ENCODE measurements around the gene DNAH2. TPM values are rescaled to one million over a fixed set of nuclear protein-coding genes. Genes with fewer than 3 reads are reported as not detected.

The DNAH2 gene
- total and polyA plus RNA-seq, 8 donors = under 0.01 to 8.0 (median 0.24) TPM; not detected in 2

DNA sequence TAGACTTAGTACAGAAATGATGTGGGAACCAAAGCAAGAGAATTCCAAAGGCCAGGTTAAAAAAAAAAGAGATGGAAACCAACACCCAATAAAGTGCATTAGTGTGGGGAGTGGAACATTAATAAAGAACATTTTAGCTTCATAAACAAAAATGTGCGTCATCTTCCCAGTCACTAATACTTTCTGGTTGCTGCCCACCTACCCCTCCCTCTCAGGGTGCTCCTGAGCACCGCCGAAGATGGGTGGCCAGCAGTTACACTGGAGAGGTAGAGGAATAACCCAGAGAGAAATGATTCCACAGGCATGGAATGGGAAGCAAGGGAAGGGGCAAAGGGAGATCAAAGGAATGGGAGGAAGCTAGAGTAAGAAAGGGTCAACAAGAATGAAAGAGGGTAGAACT is 165.1 kb downstream of the DNAH2 start:
- 64 to 81% (median 76%) methylated on average over 3 of the region's 3 CpGs for WGBS, 5 donors
- Histone ChIP-seq H3K9me3 (no peaks in the 10 kb centered on the region), H3K4me3 (no peak overlapping the region), H3K27ac (peak overlapping the region in 4 of 5 donors; percentile 95 to 98 (median 98)), H3K27me3 (no peaks in the 10 kb centered on the region), H3K36me3 (peaks cover 4 to 41% (median 26%) of the 10 kb centered on the region in 4 donors), H3K4me1 (peaks cover 8 to 66% (median 49%) of the 10 kb centered on the region in 4 donors)
- intact Hi-C loops (cut with DNase I; ENCODE audit: low total_unique reads) = no loop called here
- TF ChIP-seq POLR2A (IDR thresholded peaks at IDR 0.05) = no peak
- TF ChIP-seq, protein P1, sequence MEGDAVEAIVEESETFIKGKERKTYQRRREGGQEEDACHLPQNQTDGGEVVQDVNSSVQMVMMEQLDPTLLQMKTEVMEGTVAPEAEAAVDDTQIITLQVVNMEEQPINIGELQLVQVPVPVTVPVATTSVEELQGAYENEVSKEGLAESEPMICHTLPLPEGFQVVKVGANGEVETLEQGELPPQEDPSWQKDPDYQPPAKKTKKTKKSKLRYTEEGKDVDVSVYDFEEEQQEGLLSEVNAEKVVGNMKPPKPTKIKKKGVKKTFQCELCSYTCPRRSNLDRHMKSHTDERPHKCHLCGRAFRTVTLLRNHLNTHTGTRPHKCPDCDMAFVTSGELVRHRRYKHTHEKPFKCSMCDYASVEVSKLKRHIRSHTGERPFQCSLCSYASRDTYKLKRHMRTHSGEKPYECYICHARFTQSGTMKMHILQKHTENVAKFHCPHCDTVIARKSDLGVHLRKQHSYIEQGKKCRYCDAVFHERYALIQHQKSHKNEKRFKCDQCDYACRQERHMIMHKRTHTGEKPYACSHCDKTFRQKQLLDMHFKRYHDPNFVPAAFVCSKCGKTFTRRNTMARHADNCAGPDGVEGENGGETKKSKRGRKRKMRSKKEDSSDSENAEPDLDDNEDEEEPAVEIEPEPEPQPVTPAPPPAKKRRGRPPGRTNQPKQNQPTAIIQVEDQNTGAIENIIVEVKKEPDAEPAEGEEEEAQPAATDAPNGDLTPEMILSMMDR (IDR thresholded peaks at IDR 0.05) = no peak
- TF ChIP-seq EP300 (IDR thresholded peaks at IDR 0.05) = no peak
- no peak for TF ChIP-seq POLR2AphosphoS5 (IDR thresholded peaks at IDR 0.05)
- no peak for DNase-seq

Other genes with a start within 250 kb of the DNAH2 start
- gene ZBTB4, start 238.1 kb upstream of the DNAH2 start, total RNA-seq = 10 to 100 TPM; 15.8 to 31.5 (median 29.0) TPM
- gene ZBTB4, start 238.1 kb upstream of the DNAH2 start, polyA plus RNA-seq = 10 to 100 TPM; 16.3 to 18.0 (median 17.9) TPM
- not detected for gene SLC35G6, start 236.3 kb upstream of the DNAH2 start, total RNA-seq
- not detected for gene SLC35G6, start 236.3 kb upstream of the DNAH2 start, polyA plus RNA-seq
- gene POLR2A, start 233.4 kb upstream of the DNAH2 start, total RNA-seq = 100 to 1,000 TPM in 2 of 5 donors, 10 to 100 TPM in 3; 55.4 to 750 (median 85.2) TPM
- gene POLR2A, start 233.4 kb upstream of the DNAH2 start, polyA plus RNA-seq = 10 to 100 TPM in 1 of 3 donors, 1 to 10 TPM in 2; 8.1 to 12.7 (median 10.0) TPM
- 100 to 1,000 TPM in 1 of 5 donors, 10 to 100 TPM in 3, 1 to 10 TPM in 1; 6.1 to 199 (median 49.6) TPM for gene TNFSF12, start 168.7 kb upstream of the DNAH2 start, total RNA-seq
- 10 to 100 TPM; 31.7 to 48.0 (median 45.1) TPM for gene TNFSF12, start 168.7 kb upstream of the DNAH2 start, polyA plus RNA-seq
- gene TNFSF13, start 159.0 kb upstream of the DNAH2 start, total RNA-seq = 10 to 100 TPM; 15.6 to 55.4 (median 22.6) TPM
- 10 to 100 TPM; 24.0 to 35.9 (median 32.0) TPM for gene TNFSF13, start 159.0 kb upstream of the DNAH2 start, polyA plus RNA-seq
- gene SENP3, start 155.8 kb upstream of the DNAH2 start, total RNA-seq = 10 to 100 TPM; 22.0 to 78.6 (median 49.9) TPM
- 10 to 100 TPM; 39.3 to 55.0 (median 53.0) TPM for gene SENP3, start 155.8 kb upstream of the DNAH2 start, polyA plus RNA-seq
- gene CD68, start 138.1 kb upstream of the DNAH2 start, total RNA-seq = 10 to 100 TPM; 11.1 to 19.2 (median 13.9) TPM
- gene CD68, start 138.1 kb upstream of the DNAH2 start, polyA plus RNA-seq = 10 to 100 TPM; 13.8 to 39.6 (median 28.9) TPM
- 100 to 1,000 TPM in 3 of 5 donors, 10 to 100 TPM in 2; 64.8 to 188 (median 117) TPM for gene MPDU1, start 133.9 kb upstream of the DNAH2 start, total RNA-seq
- 10 to 100 TPM; 27.2 to 67.4 (median 64.0) TPM for gene MPDU1, start 133.9 kb upstream of the DNAH2 start, polyA plus RNA-seq
- gene SOX15, start 127.7 kb upstream of the DNAH2 start, total RNA-seq = 1 to 10 TPM in 1 of 5 donors, not detected in 4; 1.7 TPM
- gene SOX15, start 127.7 kb upstream of the DNAH2 start, polyA plus RNA-seq = 10 to 100 TPM in 1 of 3 donors, under 1 TPM in 2; 0.76 to 48.1 (median 0.81) TPM
- gene FXR2, start 102.8 kb upstream of the DNAH2 start, total RNA-seq = 10 to 100 TPM; 11.0 to 33.3 (median 23.3) TPM
- 10 to 100 TPM; 22.7 to 28.5 (median 23.2) TPM for gene FXR2, start 102.8 kb upstream of the DNAH2 start, polyA plus RNA-seq
- gene SAT2, start 89.9 kb upstream of the DNAH2 start, total RNA-seq = 100 to 1,000 TPM in 2 of 5 donors, 10 to 100 TPM in 3; 11.6 to 235 (median 42.6) TPM
- 100 to 1,000 TPM; 126 to 209 (median 184) TPM for gene SAT2, start 89.9 kb upstream of the DNAH2 start, polyA plus RNA-seq
- 1 to 10 TPM in 1 of 5 donors, not detected in 4; 1.2 TPM for gene SHBG, start 87.6 kb upstream of the DNAH2 start, total RNA-seq
- gene SHBG, start 87.6 kb upstream of the DNAH2 start, polyA plus RNA-seq = under 1 TPM in 2 of 3 donors, not detected in 1; 0.20 to 0.37 TPM
- under 1 TPM in 2 of 5 donors, not detected in 3; 0.45 to 0.55 TPM for gene ATP1B2, start 66.8 kb upstream of the DNAH2 start, total RNA-seq
- gene ATP1B2, start 66.8 kb upstream of the DNAH2 start, polyA plus RNA-seq = under 1 TPM; 0.12 to 0.90 (median 0.76) TPM
- 10 to 100 TPM in 4 of 5 donors, 1 to 10 TPM in 1; 5.8 to 34.8 (median 25.2) TPM for gene TP53, start 30.3 kb upstream of the DNAH2 start, total RNA-seq
- gene TP53, start 30.3 kb upstream of the DNAH2 start, polyA plus RNA-seq = 10 to 100 TPM; 12.3 to 26.4 (median 13.0) TPM
- gene WRAP53, start 29.3 kb upstream of the DNAH2 start, total RNA-seq = 1 to 10 TPM; 1.8 to 3.9 (median 2.9) TPM
- gene WRAP53, start 29.3 kb upstream of the DNAH2 start, polyA plus RNA-seq = 10 to 100 TPM in 2 of 3 donors, 1 to 10 TPM in 1; 8.6 to 12.6 (median 11.6) TPM
- gene EFNB3, start 12.5 kb upstream of the DNAH2 start, total RNA-seq = 1 to 10 TPM in 2 of 5 donors, under 1 TPM in 1, not detected in 2; 0.29 to 2.9 (median 2.2) TPM
- gene EFNB3, start 12.5 kb upstream of the DNAH2 start, polyA plus RNA-seq = 1 to 10 TPM in 1 of 3 donors, under 1 TPM in 2; 0.31 to 1.6 (median 0.92) TPM
- gene KDM6B, start 116.5 kb downstream of the DNAH2 start, total RNA-seq = 10 to 100 TPM in 4 of 5 donors, 1 to 10 TPM in 1; 7.5 to 27.2 (median 12.9) TPM
- gene KDM6B, start 116.5 kb downstream of the DNAH2 start, polyA plus RNA-seq = 1 to 10 TPM; 4.6 to 9.6 (median 6.0) TPM
- 1 to 10 TPM in 3 of 5 donors, not detected in 2; 1.8 to 3.8 (median 3.5) TPM for gene TMEM88, start 137.3 kb downstream of the DNAH2 start, total RNA-seq
- gene TMEM88, start 137.3 kb downstream of the DNAH2 start, polyA plus RNA-seq = 10 to 100 TPM; 17.0 to 36.0 (median 17.4) TPM
- 100 to 1,000 TPM in 2 of 5 donors, 10 to 100 TPM in 3; 42.0 to 281 (median 94.5) TPM for gene NAA38, start 139.8 kb downstream of the DNAH2 start, total RNA-seq
- 100 to 1,000 TPM; 131 to 153 (median 151) TPM for gene NAA38, start 139.8 kb downstream of the DNAH2 start, polyA plus RNA-seq
- gene CYB5D1, start 140.3 kb downstream of the DNAH2 start, total RNA-seq = 10 to 100 TPM in 1 of 5 donors, 1 to 10 TPM in 3, not detected in 1; 1.8 to 12.0 (median 3.3) TPM
- gene CYB5D1, start 140.3 kb downstream of the DNAH2 start, polyA plus RNA-seq = 1 to 10 TPM; 4.9 to 9.0 (median 5.3) TPM
- 100 to 1,000 TPM in 1 of 5 donors, 10 to 100 TPM in 4; 43.0 to 190 (median 60.7) TPM for gene CHD3, start 171.0 kb downstream of the DNAH2 start, total RNA-seq
- gene CHD3, start 171.0 kb downstream of the DNAH2 start, polyA plus RNA-seq = 10 to 100 TPM; 51.9 to 97.3 (median 69.1) TPM
- 1 to 10 TPM in 4 of 5 donors, not detected in 1; 1.0 to 9.3 (median 6.0) TPM for gene RNF227, start 198.5 kb downstream of the DNAH2 start, total RNA-seq
- 1 to 10 TPM; 1.1 to 3.4 (median 1.2) TPM for gene RNF227, start 198.5 kb downstream of the DNAH2 start, polyA plus RNA-seq
- gene KCNAB3, start 212.1 kb downstream of the DNAH2 start, total RNA-seq = 1 to 10 TPM in 3 of 5 donors, under 1 TPM in 1, not detected in 1; 0.37 to 7.8 (median 4.9) TPM
- 1 to 10 TPM in 1 of 3 donors, under 1 TPM in 2; 0.31 to 2.9 (median 0.87) TPM for gene KCNAB3, start 212.1 kb downstream of the DNAH2 start, polyA plus RNA-seq
- gene TRAPPC1, start 214.2 kb downstream of the DNAH2 start, total RNA-seq = 10 to 100 TPM; 20.2 to 90.7 (median 43.2) TPM
- gene TRAPPC1, start 214.2 kb downstream of the DNAH2 start, polyA plus RNA-seq = 100 to 1,000 TPM; 111 to 148 (median 116) TPM
- 100 to 1,000 TPM in 1 of 5 donors, 10 to 100 TPM in 4; 12.9 to 146 (median 29.5) TPM for gene CNTROB, start 214.5 kb downstream of the DNAH2 start, total RNA-seq
- 10 to 100 TPM; 15.3 to 24.2 (median 20.0) TPM for gene CNTROB, start 214.5 kb downstream of the DNAH2 start, polyA plus RNA-seq